Uterus (tissue), 2 donors: ENCODE results near the gene PNKD.

Experiments used
- CTCF ChIP-seq, 4 experiments: fragments of 200-600 bp in 2 of 4; fragments of 450-650 bp in 2 of 4; sonication (generic) in 2 of 4; IDR thresholded peaks; one replicate each; pipeline ENCODE4 v1.5.1; 2016 to 2019; ENCODE audit warnings: antibody characterized with exemption in 4 of 4, mild to moderate bottlenecking in 2 of 4, moderate library complexity in 1 of 4
- POLR2A ChIP-seq, 2 donors: fragments of 450-650 bp; IDR thresholded peaks; one replicate each; pipeline ENCODE4 v1.6.1; 2016; ENCODE audit warnings: antibody characterized with exemption in 2 of 2, mild to moderate bottlenecking in 1 of 2, moderate library complexity in 1 of 2

DNA sequence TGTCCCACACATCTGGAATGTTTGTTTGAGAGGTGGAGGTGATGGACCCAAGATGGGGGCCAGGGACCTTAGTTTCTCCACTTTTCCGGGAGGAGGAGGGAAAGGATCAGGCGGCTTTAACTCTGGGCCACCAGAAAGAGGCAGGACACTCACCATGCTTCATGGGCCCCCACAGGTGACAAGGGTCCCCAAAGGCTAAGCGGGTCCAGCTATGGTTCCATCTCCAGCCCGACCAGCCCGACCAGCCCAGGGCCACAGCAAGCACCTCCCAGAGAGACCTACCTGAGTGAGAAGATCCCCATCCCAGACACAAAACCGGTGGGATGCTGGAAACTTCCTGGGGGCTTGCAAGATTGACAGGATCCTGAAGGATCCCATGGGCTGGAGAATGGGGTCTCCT is 112.5 kb downstream of the PNKD start:
- no peak for TF ChIP-seq CTCF (IDR thresholded peaks at IDR 0.05)
- no peak for TF ChIP-seq POLR2A (IDR thresholded peaks at IDR 0.05)
